Transverse colon (tissue), 4 donors: ENCODE data around the gene DOCK6.

Experiments
- EP300 ChIP-seq: sonication (generic); formaldehyde crosslinking; IDR thresholded peaks from one replicate; pipeline ENCODE4 v1.6.1; 2017; ENCODE audit warnings: antibody characterized with exemption, low read depth
- POLR2A ChIP-seq: fragments of 450-650 bp; IDR thresholded peaks from one replicate; pipeline ENCODE4 v1.6.1; 2016; ENCODE audit warnings: antibody characterized with exemption, mild to moderate bottlenecking, moderate library complexity
- POLR2AphosphoS5 ChIP-seq, 3 donors: sonication (generic); formaldehyde crosslinking; IDR thresholded peaks; one replicate each; pipeline ENCODE4 v1.6.1; 2016; ENCODE audit warnings: antibody characterized with exemption in 3 of 3
- TF ChIP-seq, protein P1 (sequence below), 5 experiments: fragments of 200-600 bp in 3 of 5; fragments of 450-650 bp in 2 of 5; sonication (generic) in 3 of 5; IDR thresholded peaks; 1 replicate in 2 of 5; 2 replicates in 3 of 5; pipeline ENCODE4 v1.5.1; 2016 to 2017; ENCODE audit warnings: antibody characterized with exemption in 5 of 5, inconsistent platforms in 3 of 5, mild to moderate bottlenecking in 2 of 5, moderate library complexity in 1 of 5

DNA sequence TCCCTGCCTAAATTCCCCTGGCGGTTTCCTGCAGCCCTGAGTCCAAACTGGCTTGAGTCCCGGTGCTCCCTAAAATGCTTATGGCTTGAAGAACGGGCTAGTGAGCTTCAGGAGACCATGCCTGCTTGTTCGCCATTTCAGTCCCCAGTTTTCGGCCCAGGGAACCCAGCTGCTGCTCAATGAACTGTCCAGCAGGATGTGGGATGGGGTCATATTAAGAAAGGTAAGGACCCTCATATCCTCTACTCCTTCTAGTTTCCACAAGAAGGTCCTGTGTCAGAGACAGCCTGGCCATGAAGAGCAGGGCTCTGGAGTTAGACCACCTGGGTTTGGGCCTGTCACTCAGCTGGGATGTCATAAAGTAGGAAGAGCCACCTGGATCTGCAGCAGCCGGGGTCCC, 89.7 kb downstream of the DOCK6 start:
- TF ChIP-seq, protein P1, sequence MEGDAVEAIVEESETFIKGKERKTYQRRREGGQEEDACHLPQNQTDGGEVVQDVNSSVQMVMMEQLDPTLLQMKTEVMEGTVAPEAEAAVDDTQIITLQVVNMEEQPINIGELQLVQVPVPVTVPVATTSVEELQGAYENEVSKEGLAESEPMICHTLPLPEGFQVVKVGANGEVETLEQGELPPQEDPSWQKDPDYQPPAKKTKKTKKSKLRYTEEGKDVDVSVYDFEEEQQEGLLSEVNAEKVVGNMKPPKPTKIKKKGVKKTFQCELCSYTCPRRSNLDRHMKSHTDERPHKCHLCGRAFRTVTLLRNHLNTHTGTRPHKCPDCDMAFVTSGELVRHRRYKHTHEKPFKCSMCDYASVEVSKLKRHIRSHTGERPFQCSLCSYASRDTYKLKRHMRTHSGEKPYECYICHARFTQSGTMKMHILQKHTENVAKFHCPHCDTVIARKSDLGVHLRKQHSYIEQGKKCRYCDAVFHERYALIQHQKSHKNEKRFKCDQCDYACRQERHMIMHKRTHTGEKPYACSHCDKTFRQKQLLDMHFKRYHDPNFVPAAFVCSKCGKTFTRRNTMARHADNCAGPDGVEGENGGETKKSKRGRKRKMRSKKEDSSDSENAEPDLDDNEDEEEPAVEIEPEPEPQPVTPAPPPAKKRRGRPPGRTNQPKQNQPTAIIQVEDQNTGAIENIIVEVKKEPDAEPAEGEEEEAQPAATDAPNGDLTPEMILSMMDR (IDR thresholded peaks at IDR 0.05) = no peak
- TF ChIP-seq POLR2A (no peak), POLR2AphosphoS5 (IDR thresholded peaks at IDR 0.05) (no peak), EP300 (no peak)
